Nephron (organoid): ENCODE results near the gene COX20.

Source experiments
- H3K27ac Mint-ChIP-seq, 3 experiments: 2 replicates each; pipeline ENCODE4 v1.8.0; 2020; ENCODE audit warnings: mixed read lengths in 3 of 3, mild to moderate bottlenecking in 2 of 3, moderate library complexity in 1 of 3
- H3K27me3 Mint-ChIP-seq: 2 replicates; pipeline ENCODE4 v1.8.0; 2021; ENCODE audit warnings: low read depth, mild to moderate bottlenecking, moderate library complexity, mixed read lengths
- H3K36me3 Mint-ChIP-seq: 2 replicates; pipeline ENCODE4 v1.8.0; 2020; ENCODE audit warnings: low read depth, mixed read lengths
- H3K4me1 Mint-ChIP-seq: 2 replicates; pipeline ENCODE4 v1.8.0; 2020; ENCODE audit warnings: mixed read lengths
- H3K4me3 Mint-ChIP-seq, 3 experiments: 2 replicates each; pipeline ENCODE4 v1.8.0; 2020; ENCODE audit warnings: mild to moderate bottlenecking in 3 of 3, mixed read lengths in 3 of 3, moderate library complexity in 2 of 3
- H3K9me3 Mint-ChIP-seq: 2 replicates; pipeline ENCODE4 v1.8.0; 2020; ENCODE audit warnings: mixed read lengths
- CTCF ChIP-seq, 3 experiments: fragments of 200-600 bp; sonication (generic); IDR thresholded peaks; one replicate each; pipeline ENCODE4 v1.5.0; 2021; ENCODE audit warnings: antibody characterized with exemption in 3 of 3; ENCODE audit not compliant: unreplicated experiment in 3 of 3

The COX20 gene

DNA sequence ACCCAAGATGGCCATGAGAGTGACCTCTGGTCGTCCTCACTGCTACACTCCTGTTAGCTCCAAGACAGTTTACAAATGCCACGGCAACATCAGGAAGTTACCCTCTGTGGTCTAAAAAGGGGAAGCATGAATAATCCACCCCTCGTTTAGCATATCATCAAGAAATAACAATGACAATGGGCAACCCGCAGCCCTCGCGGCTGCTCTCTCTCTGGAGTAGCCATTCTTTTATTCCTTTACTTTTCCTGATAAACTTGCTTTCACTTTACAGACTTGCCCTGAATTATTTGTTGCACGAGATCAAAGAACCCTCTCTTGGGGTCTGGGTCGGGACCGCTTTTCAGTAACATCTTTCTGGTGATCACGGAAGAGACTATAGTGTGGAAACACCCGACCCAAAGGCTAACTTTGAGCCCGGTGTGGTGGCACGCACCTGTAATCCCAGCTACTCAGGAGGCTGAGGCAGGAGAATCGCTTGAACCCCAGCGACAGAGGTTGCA is 19.8 kb upstream of the COX20 start:
- Mint-ChIP-seq H3K36me3 (no peaks in the 10 kb centered on the region), H3K9me3 (no peaks in the 10 kb centered on the region), H3K4me3 (no peak overlapping the region), H3K27ac (no peak overlapping the region), H3K27me3 (peaks cover 20% of the 10 kb centered on the region), H3K4me1 (no peaks in the 10 kb centered on the region)
- TF ChIP-seq CTCF (IDR thresholded peaks at IDR 0.05; ENCODE audit: unreplicated experiment in 3 of 3): no peak

DNA sequence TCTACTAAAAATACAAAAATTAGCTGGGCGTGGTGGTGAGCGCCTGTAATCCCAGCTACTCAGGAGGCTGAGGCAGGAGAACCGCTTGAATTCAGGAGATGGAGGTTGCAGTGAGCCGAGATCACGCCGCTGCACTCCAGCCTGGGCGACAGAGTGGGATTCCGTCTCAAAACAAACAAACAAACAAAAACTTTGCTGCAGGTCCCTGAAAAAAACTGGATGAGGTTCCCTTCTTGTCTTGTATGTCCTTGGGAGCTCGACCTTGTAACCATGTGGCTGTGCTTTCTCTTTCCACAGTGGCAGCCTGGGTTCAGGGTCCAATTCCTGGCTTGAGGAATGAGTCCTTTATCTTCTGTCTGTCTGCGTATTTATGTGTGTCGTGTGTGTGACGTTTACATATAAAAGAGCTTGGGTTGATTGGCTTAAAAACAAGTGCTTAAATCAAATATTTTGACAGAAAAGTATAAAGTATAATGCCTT is 18.0 kb upstream of the COX20 start:
- Mint-ChIP-seq H3K27me3 (peaks cover 13% of the 10 kb centered on the region), H3K27ac (no peak overlapping the region), H3K4me3 (no peak overlapping the region), H3K9me3 (no peaks in the 10 kb centered on the region), H3K36me3 (no peaks in the 10 kb centered on the region), H3K4me1 (no peaks in the 10 kb centered on the region)
- TF ChIP-seq CTCF (IDR thresholded peaks at IDR 0.05; ENCODE audit: unreplicated experiment in 3 of 3): no peak

GRCh38 chr1:244820131-244820530 is 15.3 kb upstream of the COX20 start:
- Mint-ChIP-seq H3K27me3 (peaks cover 13% of the 10 kb centered on the region), H3K36me3 (no peaks in the 10 kb centered on the region), H3K4me3 (no peak overlapping the region), H3K9me3 (no peaks in the 10 kb centered on the region), H3K4me1 (no peaks in the 10 kb centered on the region), H3K27ac (no peak overlapping the region)
- no peak for TF ChIP-seq CTCF (IDR thresholded peaks at IDR 0.05; ENCODE audit: unreplicated experiment in 3 of 3)

- H3K4me3 Mint-ChIP-seq: no peak overlapping the region
- peaks cover 9% of the 10 kb centered on the region for H3K27me3 Mint-ChIP-seq
- H3K27ac Mint-ChIP-seq: no peak overlapping the region
Observed at GRCh38 chr1:244821134-244821533, 14.3 kb upstream of the COX20 start.

GRCh38 chr1:244822878-244823277 is 12.6 kb upstream of the COX20 start:
- TF ChIP-seq CTCF (IDR thresholded peaks at IDR 0.05; ENCODE audit: unreplicated experiment in 3 of 3): no peak
- Mint-ChIP-seq H3K4me1 (no peaks in the 10 kb centered on the region), H3K27me3 (peaks cover 5% of the 10 kb centered on the region), H3K27ac (no peak overlapping the region), H3K4me3 (no peak overlapping the region), H3K36me3 (no peaks in the 10 kb centered on the region), H3K9me3 (no peaks in the 10 kb centered on the region)

More at GRCh38 chr1:244821134-244821533, 14.3 kb upstream of the COX20 start:
- no peaks in the 10 kb centered on the region for H3K4me1 Mint-ChIP-seq
- H3K36me3 Mint-ChIP-seq: no peaks in the 10 kb centered on the region
- H3K9me3 Mint-ChIP-seq: no peaks in the 10 kb centered on the region
- TF ChIP-seq CTCF (IDR thresholded peaks at IDR 0.05; ENCODE audit: unreplicated experiment in 3 of 3): no peak

DNA sequence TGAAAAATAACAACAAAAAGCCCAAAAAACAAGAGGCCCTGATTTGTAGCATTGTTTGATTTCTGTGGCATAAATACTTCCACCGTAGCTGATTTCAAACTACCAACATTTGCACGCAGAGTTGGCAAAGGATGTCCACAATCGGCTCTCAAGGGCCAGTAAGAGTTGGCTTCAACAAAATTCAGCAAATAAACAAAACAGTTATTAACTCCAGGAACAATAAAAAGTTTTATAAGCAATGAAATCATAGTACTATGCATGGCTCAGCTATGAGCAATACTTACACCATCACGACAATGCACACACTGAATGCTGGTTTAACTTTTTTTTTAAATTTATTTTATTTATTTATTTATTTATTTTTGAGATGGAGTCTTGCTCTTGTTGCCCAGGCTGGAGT is 8.7 kb upstream of the COX20 start:
- H3K27me3 Mint-ChIP-seq: peaks cover 5% of the 10 kb centered on the region
- H3K9me3 Mint-ChIP-seq: no peaks in the 10 kb centered on the region
- no peaks in the 10 kb centered on the region for H3K4me1 Mint-ChIP-seq
- H3K36me3 Mint-ChIP-seq: no peaks in the 10 kb centered on the region
- TF ChIP-seq CTCF (IDR thresholded peaks at IDR 0.05; ENCODE audit: unreplicated experiment in 3 of 3): no peak
- no peak overlapping the region for H3K27ac Mint-ChIP-seq
- H3K4me3 Mint-ChIP-seq: no peak overlapping the region
